K562 (cell line): ENCODE results near the gene NAPA. TPM values are rescaled to one million over a fixed set of nuclear protein-coding genes. Genes with fewer than 3 reads are reported as not detected.

ENCODE experiments used
- ATAC-seq: fragments of 200-7000 bp; cut with Tn5 transposase; 3 replicates; pipeline ENCODE4 v1.9.1; 2020; ENCODE audit warnings: moderate library complexity
- BruUV-seq: library from RNA; stranded (reverse); fragments of 400-500 nt; replicated peaks from 2 replicates; lab custom pipeline; 2021; lab: Mats Ljungman, UMichigan
- CTCF ChIA-PET: fragments of 300-600 bp; formaldehyde crosslinking; extraction: SDS; loops from one replicate; lab custom pipeline; 2021; ENCODE audit warnings: low intra/inter-chr PET ratio; lab: Yijun Ruan, JAX
- POLR2A ChIA-PET: fragments of 300-600, 350-650 bp; sonication (Branson Sonifier 250); formaldehyde crosslinking; extraction: SDS; loops from one replicate; lab custom pipeline; 2021; ENCODE audit warnings: antibody characterized with exemption, inconsistent platforms; lab: Yijun Ruan, JAX
- DNase-seq, 4 experiments: peaks; one replicate each; pipeline versions ENCODE4 v3.0.0 to v3.0.0-alpha.2; 2011 to 2018; ENCODE audit warnings: low spot score in 3 of 4, mixed read lengths in 3 of 4; ENCODE audit errors: extremely low read depth in 1 of 4
- FAIRE-seq: peaks from 2 replicates; lab custom pipeline; 2011; peaks lifted over from hg19 to GRCh38; lab: Jason Lieb, UNC
- H2AFZ ChIP-seq: 2 replicates; pipeline ENCODE4 v1.6.0; 2011; ENCODE audit warnings: low read depth, low read length, control low read depth, inconsistent platforms
- H3K27ac ChIP-seq: fragments of 200-600 bp; 3 replicates; pipeline ENCODE4 v1.8.0; 2011; ENCODE audit warnings: low read depth, mild to moderate bottlenecking, control low read depth, inconsistent platforms, low read length, moderate library complexity, mixed read lengths; ENCODE audit errors: extremely low read depth
- H3K27me3 ChIP-seq, 2 experiments: fragments of 300-600 bp in 1 of 2; 2 replicates in 1 of 2; 3 replicates in 1 of 2; pipeline versions ENCODE4 v1.6.0 to v1.8.0; 2011; ENCODE audit warnings: inconsistent platforms in 2 of 2, low read length in 2 of 2, mild to moderate bottlenecking in 1 of 2, mixed read lengths in 1 of 2, moderate library complexity in 1 of 2; ENCODE audit not compliant: control insufficient read depth in 2 of 2, insufficient read depth in 2 of 2
- H3K36me3 ChIP-seq: fragments of 300-600 bp; 3 replicates; pipeline ENCODE4 v1.8.0; 2011; ENCODE audit warnings: mild to moderate bottlenecking, low read length, inconsistent platforms; ENCODE audit not compliant: control insufficient read depth, insufficient read depth
- H3K4me1 ChIP-seq, 2 experiments: fragments of 200-600 bp in 1 of 2; replicated peaks in 1 of 2; 2 replicates in 1 of 2; 3 replicates in 1 of 2; pipeline versions ENCODE4 v1.5.1 to v1.8.0; 2011; ENCODE audit warnings: inconsistent platforms in 2 of 2, low read length in 2 of 2, mild to moderate bottlenecking in 1 of 2, mixed read lengths in 1 of 2, moderate library complexity in 1 of 2; ENCODE audit not compliant: control insufficient read depth in 2 of 2, insufficient read depth in 2 of 2
- H3K4me2 ChIP-seq: 2 replicates; pipeline ENCODE4 v1.6.1; 2011; ENCODE audit warnings: low read length, control low read depth, inconsistent platforms, mixed read lengths; ENCODE audit not compliant: insufficient read depth
- H3K4me3 ChIP-seq: fragments of 200-600 bp; sonication (generic), shearing (Covaris generic); 2 replicates; pipeline ENCODE4 v1.5.1; 2016; ENCODE audit warnings: control low read depth, inconsistent platforms
- H3K79me2 ChIP-seq: fragments of 200-600 bp; 3 replicates; pipeline ENCODE4 v1.8.0; 2011; ENCODE audit warnings: low read length, inconsistent platforms; ENCODE audit not compliant: control insufficient read depth, insufficient read depth
- H3K9ac ChIP-seq, 2 experiments: 2 replicates each; pipeline versions ENCODE4 v1.6.0 to v1.6.1; 2011; ENCODE audit warnings: low read depth in 2 of 2, low read length in 2 of 2, control low read depth in 1 of 2, inconsistent platforms in 1 of 2, mild to moderate bottlenecking in 1 of 2, mixed read lengths in 1 of 2; ENCODE audit not compliant: insufficient read depth in 1 of 2
- H3K9me1 ChIP-seq: one replicate; pipeline ENCODE4 v1.6.0; 2011; ENCODE audit warnings: inconsistent platforms, mild to moderate bottlenecking, low read length, moderate library complexity; ENCODE audit not compliant: control insufficient read depth, insufficient read depth
- H3K9me3 ChIP-seq: replicated peaks from 2 replicates; pipeline ENCODE4 v1.5.1; 2011; ENCODE audit warnings: low read depth, low read length, inconsistent platforms; ENCODE audit not compliant: control insufficient read depth, insufficient read depth
- H4K20me1 ChIP-seq: replicated peaks from 2 replicates; pipeline ENCODE4 v1.6.1; 2011; ENCODE audit warnings: low read length, inconsistent platforms, mixed read lengths; ENCODE audit not compliant: control insufficient read depth, insufficient read depth
- ATF7 ChIP-seq: fragments of 450-650 bp; IDR thresholded peaks from 2 replicates; pipeline ENCODE4 v1.7.1; 2014; ENCODE audit warnings: mild to moderate bottlenecking, moderate library complexity
- CREB5 ChIP-seq: fragments of 250-450 bp; sonication (Bioruptor Pico); IDR thresholded peaks from 2 replicates; pipeline ENCODE4 v1.5.0; 2020; ENCODE audit warnings: mild to moderate bottlenecking
- ELK1 ChIP-seq: sonication (generic); formaldehyde crosslinking; IDR thresholded peaks from 2 replicates; pipeline ENCODE4 v1.8.1; 2022; ENCODE audit warnings: missing genetic modification reagents
- MYBL2 ChIP-seq, 2 experiments: fragments of 450-650 bp in 1 of 2; sonication (generic) in 1 of 2; formaldehyde crosslinking in 1 of 2; IDR thresholded peaks; 2 replicates each; pipeline versions ENCODE4 v1.6.1 to v1.8.1; 2017 to 2022; ENCODE audit warnings: borderline replicate concordance in 1 of 2, inconsistent platforms in 1 of 2, low read depth in 1 of 2, mild to moderate bottlenecking in 1 of 2, missing genetic modification reagents in 1 of 2, moderate library complexity in 1 of 2
- NONO ChIP-seq, 2 experiments: fragments of 200-400 bp in 1 of 2; fragments of 450-650 bp in 1 of 2; formaldehyde crosslinking in 1 of 2; IDR thresholded peaks; 2 replicates each; pipeline ENCODE4 v1.6.1; 2017; ENCODE audit warnings: low read depth in 2 of 2, mild to moderate bottlenecking in 2 of 2, moderate library complexity in 2 of 2, low read length in 1 of 2
- SMARCA5 ChIP-seq: fragments of 450-650 bp; IDR thresholded peaks from 2 replicates; pipeline ENCODE4 v1.6.1; 2016
- ZFP36 ChIP-seq: fragments of 150-350 bp; IDR thresholded peaks from 2 replicates; pipeline ENCODE4 v1.6.1; 2018; ENCODE audit warnings: low read length, low read depth; ENCODE audit not compliant: partially characterized antibody
- ZNF143 ChIP-seq: sonication (generic); formaldehyde crosslinking; IDR thresholded peaks from 2 replicates; pipeline ENCODE4 v1.9.0; 2022; ENCODE audit warnings: mild to moderate bottlenecking, missing genetic modification reagents
- ZNF217 ChIP-seq: sonication (generic); formaldehyde crosslinking; IDR thresholded peaks from 2 replicates; pipeline ENCODE4 v1.8.0; 2022; ENCODE audit warnings: mild to moderate bottlenecking, missing genetic modification reagents
- ZNF263 ChIP-seq: sonication (generic); formaldehyde crosslinking; IDR thresholded peaks from 2 replicates; pipeline ENCODE4 v1.8.0; 2022; ENCODE audit warnings: mild to moderate bottlenecking, missing genetic modification reagents, borderline replicate concordance
- WGBS: fragments of 100-300 bp; shearing (Covaris generic); methylation state at CpG from one replicate; pipeline ENCODE4 v1.1.6; 2016; ENCODE audit warnings: low coverage, mixed read lengths; ENCODE audit not compliant: insufficient coverage; ENCODE audit errors: missing lambda C conversion rate; 5-methylcytosine and 5-hydroxymethylcytosine counted together
- in situ Hi-C: fragments of 300-500 bp; cut with MboI; formaldehyde crosslinking; loops from 4 replicates; pipeline ENCODE4 v1.15.0; 2018; ENCODE audit warnings: inconsistent platforms, mixed read lengths
- intact Hi-C: fragments of 100-400 bp; cut with micrococcal nuclease; formaldehyde crosslinking; loops from 2 replicates; pipeline ENCODE4 v1.14.2; 2022
- polyA plus RNA-seq, 8 experiments: library from polyadenylated mRNA; depleted of rRNA in 4 of 8; stranded (reverse) in 5 of 8; unstranded in 3 of 8; fragments of >200 nt; fragmentation: Nextera tagmentation in 2 of 8; fragmentation: Illumina TruSeq in 1 of 8; extraction: Ambion mirVana in 2 of 8; extraction: Trizol in 1 of 8; gene quantifications; 2 replicates each; pipeline versions ENCODE4 v1.2.1 to v1.2.3, GENCODE V29; 2011 to 2014; ENCODE audit warnings: inconsistent platforms in 1 of 8, missing spikeins in 1 of 8
- total RNA-seq, 7 experiments: library from RNA; depleted of rRNA in 6 of 7; stranded (reverse); fragments of >200 nt in 6 of 7; fragmentation: Illumina TruSeq in 2 of 7; extraction: Trizol in 2 of 7; gene quantifications; 2 replicates each; pipeline versions ENCODE4 v1.2.1 to v1.2.3, GENCODE V29; 2011 to 2021; ENCODE audit warnings: low replicate concordance in 1 of 7
- TF ChIP-seq, protein P1 (sequence below): fragments of 450-650 bp; IDR thresholded peaks from 2 replicates; pipeline ENCODE4 v1.6.1; 2016
- TF ChIP-seq, protein P2 (sequence below): sonication (generic); formaldehyde crosslinking; IDR thresholded peaks from 2 replicates; pipeline ENCODE4 v1.8.0; 2022; ENCODE audit warnings: mild to moderate bottlenecking, low read depth, missing genetic modification reagents

NAPA gene
- total and polyA plus RNA-seq, 9 of the 15 experiments (the other 6 are each of a cell fraction or from before 2014, with no cell fraction given) = 5.4 to 98.6 (median 77.5) TPM

GRCh38 chr19:47447470-47448359 is 67.1 kb downstream of the NAPA start:
- peak; percentile 96 for FAIRE-seq
- H3K27me3 ChIP-seq = peaks cover 19 to 42% of the 10 kb centered on the region in 2 experiments; a peak in 4 of 5 replicates
- H3K79me2 ChIP-seq = no peaks in the 10 kb centered on the region
- peak overlapping the region; percentile 60 for H3K4me3 ChIP-seq
- peak; percentile 92 for ATAC-seq
- WGBS = 10% methylated on average over 80 of the region's 95 CpGs
- H3K9me1 ChIP-seq = peaks cover 5% of the 10 kb centered on the region
- no peaks in the 10 kb centered on the region for H3K9me3 ChIP-seq
- H4K20me1 ChIP-seq = peaks cover 7% of the 10 kb centered on the region; the same call in 1 of the 2 replicates
- peak overlapping the region; percentile 70 to 83 for H3K9ac ChIP-seq
- H3K4me1 ChIP-seq = peaks cover 13 to 39% of the 10 kb centered on the region in 2 experiments; a peak in 4 of 5 replicates
- POLR2A ChIA-PET = interaction anchor here (0.6 to 1.5 kb wide), 15 partner anchors 9 to 273 kb away, joined by 3 to 7 read pairs (median 4); partner anchors contain the start of gene SLC8A2
- in situ Hi-C loops (no loop called here), intact Hi-C loops (loop anchor here (10.0 kb wide), 1 partner anchor 157 kb away; the partner anchor contains the start of gene BICRA)
- peak; percentile 96 to 98 (median 96) for DNase-seq
- peak overlapping the region; percentile 84 for H3K27ac ChIP-seq
- CTCF ChIA-PET = no interaction called here
- peak overlapping the region; percentile 100 for H2AFZ ChIP-seq
- H3K4me2 ChIP-seq = peak overlapping the region; percentile 97
- H3K36me3 ChIP-seq = no peaks in the 10 kb centered on the region
- no TSS peak for BruUV-seq
- TF ChIP-seq, protein P1, sequence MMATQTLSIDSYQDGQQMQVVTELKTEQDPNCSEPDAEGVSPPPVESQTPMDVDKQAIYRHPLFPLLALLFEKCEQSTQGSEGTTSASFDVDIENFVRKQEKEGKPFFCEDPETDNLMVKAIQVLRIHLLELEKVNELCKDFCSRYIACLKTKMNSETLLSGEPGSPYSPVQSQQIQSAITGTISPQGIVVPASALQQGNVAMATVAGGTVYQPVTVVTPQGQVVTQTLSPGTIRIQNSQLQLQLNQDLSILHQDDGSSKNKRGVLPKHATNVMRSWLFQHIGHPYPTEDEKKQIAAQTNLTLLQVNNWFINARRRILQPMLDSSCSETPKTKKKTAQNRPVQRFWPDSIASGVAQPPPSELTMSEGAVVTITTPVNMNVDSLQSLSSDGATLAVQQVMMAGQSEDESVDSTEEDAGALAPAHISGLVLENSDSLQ = peak; percentile 60
- TF ChIP-seq SMARCA5 = no peak
- TF ChIP-seq, protein P2, sequence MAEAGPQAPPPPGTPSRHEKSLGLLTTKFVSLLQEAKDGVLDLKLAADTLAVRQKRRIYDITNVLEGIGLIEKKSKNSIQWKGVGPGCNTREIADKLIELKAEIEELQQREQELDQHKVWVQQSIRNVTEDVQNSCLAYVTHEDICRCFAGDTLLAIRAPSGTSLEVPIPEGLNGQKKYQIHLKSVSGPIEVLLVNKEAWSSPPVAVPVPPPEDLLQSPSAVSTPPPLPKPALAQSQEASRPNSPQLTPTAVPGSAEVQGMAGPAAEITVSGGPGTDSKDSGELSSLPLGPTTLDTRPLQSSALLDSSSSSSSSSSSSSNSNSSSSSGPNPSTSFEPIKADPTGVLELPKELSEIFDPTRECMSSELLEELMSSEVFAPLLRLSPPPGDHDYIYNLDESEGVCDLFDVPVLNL (CRISPR knock-in tag) = peak; percentile 84; the same call in 1 of the 2 replicates
- 0 out of 2 replicates have a peak, but pooled peaks have one; percentile 66 for TF ChIP-seq ELK1 (CRISPR knock-in tag)
- TF ChIP-seq CREB5 (CRISPR knock-in tag) = no peak
- no peak for TF ChIP-seq MYBL2 (IDR thresholded peaks at IDR 0.05; ENCODE audit: low read depth)
- TF ChIP-seq MYBL2 (CRISPR knock-in tag; IDR thresholded peaks at IDR 0.05; ENCODE audit: borderline replicate concordance) = peak; percentile 82
- TF ChIP-seq ZNF217 (CRISPR knock-in tag) = 0 out of 2 replicates have a peak, but pooled peaks have one; percentile 27
- peak; percentile 74 for TF ChIP-seq ATF7
- TF ChIP-seq ZNF263 = 0 out of 2 replicates have a peak, but pooled peaks have one; percentile 19
- TF ChIP-seq ZFP36 = peak; percentile 3
- TF ChIP-seq NONO (IDR thresholded peaks at IDR 0.05; ENCODE audit: low read depth in 2 of 2, low read length in 1 of 2) = peak in 1 of 2 experiments; percentile 73; a peak in 1 of 4 replicates
- 0 out of 2 replicates have a peak, but pooled peaks have one; percentile 48 for TF ChIP-seq ZNF143 (CRISPR knock-in tag)
